Sigmoid colon (tissue), 4 donors: ENCODE results near the gene VMO1.

Experiments
- POLR2A ChIP-seq, 2 donors: fragments of 450-650 bp; IDR thresholded peaks; one replicate each; pipeline ENCODE4 v1.6.1; 2016; ENCODE audit warnings: antibody characterized with exemption in 2 of 2, mild to moderate bottlenecking in 2 of 2, moderate library complexity in 2 of 2
- POLR2AphosphoS5 ChIP-seq, 4 donors: sonication (generic); formaldehyde crosslinking; IDR thresholded peaks; one replicate each; pipeline ENCODE4 v1.6.1; 2017; ENCODE audit warnings: antibody characterized with exemption in 4 of 4
- TF ChIP-seq, protein P1 (sequence below), 4 experiments: fragments of 450-650 bp in 3 of 4; fragments of 200-600 bp in 1 of 4; IDR thresholded peaks; one replicate each; pipeline ENCODE4 v1.5.1; 2016 to 2019; ENCODE audit warnings: antibody characterized with exemption in 4 of 4, mild to moderate bottlenecking in 3 of 4, moderate library complexity in 2 of 4

DNA sequence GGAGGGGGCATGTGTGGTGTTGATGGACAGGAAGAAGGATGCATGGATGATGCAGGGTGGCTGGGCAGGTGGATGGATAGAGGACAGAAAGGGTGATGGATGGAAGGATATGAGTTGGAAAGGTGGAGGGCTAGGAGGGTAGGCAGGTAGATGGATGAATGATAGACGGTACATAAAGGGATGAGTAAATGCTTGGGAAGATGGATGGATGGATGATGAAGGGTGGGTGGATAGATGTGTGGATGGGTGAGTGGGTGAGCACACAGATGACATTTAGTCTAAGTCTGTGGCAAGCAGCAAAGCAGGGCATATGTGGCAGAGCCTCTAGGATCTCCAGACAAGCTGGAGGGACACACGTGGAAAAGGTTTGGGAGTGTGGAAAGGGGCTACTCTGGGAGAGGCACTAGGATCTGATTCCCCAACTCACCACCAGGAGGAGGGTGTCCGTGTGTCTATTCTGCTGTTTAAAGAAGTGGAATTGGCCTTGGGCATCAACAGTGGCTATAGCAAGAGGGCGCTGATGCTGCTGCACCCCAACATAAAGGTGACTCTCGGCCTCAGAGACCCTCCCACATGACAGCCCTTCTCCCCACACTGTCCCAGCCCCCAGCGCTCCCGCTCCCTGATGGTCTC lies 29.0 kb upstream of the VMO1 start:
- TF ChIP-seq, protein P1, sequence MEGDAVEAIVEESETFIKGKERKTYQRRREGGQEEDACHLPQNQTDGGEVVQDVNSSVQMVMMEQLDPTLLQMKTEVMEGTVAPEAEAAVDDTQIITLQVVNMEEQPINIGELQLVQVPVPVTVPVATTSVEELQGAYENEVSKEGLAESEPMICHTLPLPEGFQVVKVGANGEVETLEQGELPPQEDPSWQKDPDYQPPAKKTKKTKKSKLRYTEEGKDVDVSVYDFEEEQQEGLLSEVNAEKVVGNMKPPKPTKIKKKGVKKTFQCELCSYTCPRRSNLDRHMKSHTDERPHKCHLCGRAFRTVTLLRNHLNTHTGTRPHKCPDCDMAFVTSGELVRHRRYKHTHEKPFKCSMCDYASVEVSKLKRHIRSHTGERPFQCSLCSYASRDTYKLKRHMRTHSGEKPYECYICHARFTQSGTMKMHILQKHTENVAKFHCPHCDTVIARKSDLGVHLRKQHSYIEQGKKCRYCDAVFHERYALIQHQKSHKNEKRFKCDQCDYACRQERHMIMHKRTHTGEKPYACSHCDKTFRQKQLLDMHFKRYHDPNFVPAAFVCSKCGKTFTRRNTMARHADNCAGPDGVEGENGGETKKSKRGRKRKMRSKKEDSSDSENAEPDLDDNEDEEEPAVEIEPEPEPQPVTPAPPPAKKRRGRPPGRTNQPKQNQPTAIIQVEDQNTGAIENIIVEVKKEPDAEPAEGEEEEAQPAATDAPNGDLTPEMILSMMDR (IDR thresholded peaks at IDR 0.05), result no peak
- TF ChIP-seq POLR2AphosphoS5 (IDR thresholded peaks at IDR 0.05) (no peak), POLR2A (IDR thresholded peaks at IDR 0.05) (no peak)
